NCI-H1694 (cell line): Measurements from ENCODE around the gene ZMIZ2.
"Not testable (repeated sequence)": the region's sequence is repeated elsewhere in the genome, so short reads cannot be mapped to it uniquely, and the experiment has no call there.

ENCODE experiments used
- DNase-seq: peaks from one replicate; lab custom pipeline; 2025; lab: John Stamatoyannopoulos, UW

The ZMIZ2 gene

GRCh38 chr7:44727158-44727936, 21.3 kb upstream of the ZMIZ2 start:
- no peak for DNase-seq

- DNase-seq = no peak
Observed at GRCh38 chr7:44727937-44728262, 20.7 kb upstream of the ZMIZ2 start.

- no peak for DNase-seq
Observed at GRCh38 chr7:44729949-44730590, 18.6 kb upstream of the ZMIZ2 start.

- not testable (repeated sequence) for DNase-seq
Observed at GRCh38 chr7:44732971-44733370, 15.7 kb upstream of the ZMIZ2 start.

- no peak for DNase-seq
Observed at GRCh38 chr7:44733708-44734481, 14.8 kb upstream of the ZMIZ2 start.

- DNase-seq = no peak
Observed at GRCh38 chr7:44735403-44736165, 13.1 kb upstream of the ZMIZ2 start.

- no peak for DNase-seq
Observed at GRCh38 chr7:44736896-44737295, 11.8 kb upstream of the ZMIZ2 start.

GRCh38 chr7:44738051-44738723, 10.5 kb upstream of the ZMIZ2 start:
- DNase-seq = no peak

- DNase-seq = no peak
Observed at GRCh38 chr7:44738876-44739665, 9.6 kb upstream of the ZMIZ2 start.

- no peak for DNase-seq
Observed at GRCh38 chr7:44740055-44740454, 8.6 kb upstream of the ZMIZ2 start.

- DNase-seq = no peak
Observed at GRCh38 chr7:44743750-44744149, 4.9 kb upstream of the ZMIZ2 start.

- DNase-seq = no peak
Observed at GRCh38 chr7:44748948-44749731, 493 bp downstream of the ZMIZ2 start.

GRCh38 chr7:44749992-44750391, 1.3 kb downstream of the ZMIZ2 start:
- no peak for DNase-seq

- DNase-seq = no peak
Observed at GRCh38 chr7:44750424-44750823, 1.8 kb downstream of the ZMIZ2 start.

GRCh38 chr7:44750921-44751571, 2.4 kb downstream of the ZMIZ2 start:
- DNase-seq = no peak

- no peak for DNase-seq
Observed at GRCh38 chr7:44752822-44753221, 4.2 kb downstream of the ZMIZ2 start.

GRCh38 chr7:44754802-44755697, 6.4 kb downstream of the ZMIZ2 start:
- DNase-seq = no peak
